Measurements from ENCODE around the gene CBLL1. TPM values are rescaled to one million over a fixed set of nuclear protein-coding genes. Genes with fewer than 3 reads are reported as not detected.

The CBLL1 gene
- total and polyA plus RNA-seq, 2 donors (not counting 1 experiment from before 2014, with no cell fraction given) = 22.1 to 57.2 TPM

DNA sequence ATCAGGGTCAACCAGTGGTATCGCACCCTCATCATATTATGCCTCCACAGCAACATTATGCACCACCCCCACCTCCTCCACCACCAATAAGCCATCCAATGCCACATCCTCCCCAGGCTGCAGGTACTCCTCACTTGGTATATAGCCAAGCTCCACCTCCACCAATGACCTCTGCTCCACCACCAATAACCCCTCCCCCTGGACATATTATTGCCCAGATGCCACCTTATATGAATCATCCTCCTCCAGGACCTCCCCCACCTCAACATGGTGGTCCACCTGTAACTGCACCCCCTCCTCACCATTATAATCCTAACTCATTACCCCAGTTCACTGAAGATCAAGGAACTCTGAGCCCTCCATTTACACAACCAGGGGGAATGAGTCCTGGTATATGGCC lies 14.7 kb downstream of the CBLL1 start:
- Mint-ChIP-seq H3K9me3 (ENCODE audit: insufficient read depth) (no peaks in the 10 kb centered on the region), H3K4me1 (no peaks in the 10 kb centered on the region)
- DNase-seq = no peak

GRCh38 chr7:107767391-107767790 lies 23.4 kb downstream of the CBLL1 start:
- POLR2A ChIA-PET = no interaction called here
- Histone ChIP-seq H3K36me3 (replicated peaks in 1 of 2; ENCODE audit: control extremely low read depth in 1 of 2, control insufficient read depth in 1 of 2, extremely low read depth in 1 of 2, insufficient read depth in 2 of 2, low read length in 1 of 2) (no peaks in the 10 kb centered on the region), H3K27me3 (replicated peaks in 1 of 4; ENCODE audit: control extremely low read depth in 1 of 4, control insufficient read depth in 3 of 4, insufficient read depth in 4 of 4, low read length in 3 of 4) (no peaks in the 10 kb centered on the region), H3K9ac (ENCODE audit: low read length) (no peak overlapping the region), H2AFZ (ENCODE audit: insufficient read depth, low read depth, low read length, poor library complexity, severe bottlenecking) (no peak overlapping the region), H3K4me1 (ENCODE audit: control insufficient read depth in 2 of 2, insufficient read depth in 2 of 2, low read length in 2 of 2) (no peaks in the 10 kb centered on the region), H4K20me1 (ENCODE audit: control insufficient read depth, insufficient read depth, low read length, poor library complexity, severe bottlenecking) (no peaks in the 10 kb centered on the region), H3K4me2 (replicated peaks; ENCODE audit: low read depth, low read length, poor library complexity, severe bottlenecking) (no peak overlapping the region), H3K79me2 (ENCODE audit: control insufficient read depth, insufficient read depth, low read length) (no peaks in the 10 kb centered on the region), H3K4me3 (ENCODE audit: control extremely low read depth in 1 of 5, extremely low read depth in 1 of 5, insufficient read depth in 1 of 5, low read depth in 2 of 5, low read length in 4 of 5) (no peak overlapping the region), H3K9me3 (ENCODE audit: control extremely low read depth in 1 of 3, control insufficient read depth in 2 of 3, insufficient read depth in 1 of 3, low read length in 2 of 3) (no peaks in the 10 kb centered on the region), H3K27ac (ENCODE audit: low read length in 2 of 2) (no peak overlapping the region)
- Mint-ChIP-seq H3K9me3 (ENCODE audit: insufficient read depth) (no peaks in the 10 kb centered on the region), H3K27ac (no peak overlapping the region), H3K4me1 (no peaks in the 10 kb centered on the region), H3K27me3 (no peaks in the 10 kb centered on the region), H3K4me3 (no peak overlapping the region)
- ATAC-seq (ENCODE audit: low read depth) = no peak
- CTCF ChIA-PET = no interaction called here
- no peak for TF ChIP-seq EZH2 (IDR thresholded peaks at IDR 0.05; ENCODE audit: borderline replicate concordance, insufficient read depth, low read depth, low read length, poor library complexity, severe bottlenecking)
- intact Hi-C loops (cut with micrococcal nuclease) = no loop called here
- WGBS (ENCODE audit: insufficient coverage) = no CpG with 5 or more reads among the region's 2 CpGs
- no peak for DNase-seq

More for the DNA sequence above, 14.7 kb downstream of the CBLL1 start:
- H3K9ac ChIP-seq (ENCODE audit: low read length) = no peak overlapping the region
- no peaks in the 10 kb centered on the region for H3K79me2 ChIP-seq (ENCODE audit: control insufficient read depth, insufficient read depth, low read length)
- Mint-ChIP-seq H3K27me3 (no peaks in the 10 kb centered on the region), H3K4me3 (no peak overlapping the region), H3K27ac (no peak overlapping the region)
- H4K20me1 ChIP-seq (ENCODE audit: control insufficient read depth, insufficient read depth, low read length, poor library complexity, severe bottlenecking) = peaks cover 15% of the 10 kb centered on the region
- H3K27me3 ChIP-seq (replicated peaks in 1 of 4; ENCODE audit: control extremely low read depth in 1 of 4, control insufficient read depth in 3 of 4, insufficient read depth in 4 of 4, low read length in 3 of 4) = no peaks in the 10 kb centered on the region
- H3K4me1 ChIP-seq (ENCODE audit: control insufficient read depth in 2 of 2, insufficient read depth in 2 of 2, low read length in 2 of 2) = no peaks in the 10 kb centered on the region
- H3K4me3 ChIP-seq (ENCODE audit: control extremely low read depth in 1 of 5, extremely low read depth in 1 of 5, insufficient read depth in 1 of 5, low read depth in 2 of 5, low read length in 4 of 5) = no peak overlapping the region
- 100% methylated on average over 1 of the region's 1 CpG for WGBS (ENCODE audit: insufficient coverage)
- ChIA-PET POLR2A (no interaction called here), CTCF (no interaction called here)
- H3K27ac ChIP-seq (ENCODE audit: low read length in 2 of 2) = no peak overlapping the region
- TF ChIP-seq CTCF (IDR thresholded peaks at IDR 0.05) (no peak), EZH2 (IDR thresholded peaks at IDR 0.05; ENCODE audit: borderline replicate concordance, insufficient read depth, low read depth, low read length, poor library complexity, severe bottlenecking) (no peak)
- no peak overlapping the region for H2AFZ ChIP-seq (ENCODE audit: insufficient read depth, low read depth, low read length, poor library complexity, severe bottlenecking)
- intact Hi-C loops (cut with micrococcal nuclease) = no loop called here
- no peaks in the 10 kb centered on the region for H3K9me3 ChIP-seq (ENCODE audit: control extremely low read depth in 1 of 3, control insufficient read depth in 2 of 3, insufficient read depth in 1 of 3, low read length in 2 of 3)
- peaks cover 16 to 67% of the 10 kb centered on the region in 2 experiments for H3K36me3 ChIP-seq (replicated peaks in 1 of 2; ENCODE audit: control extremely low read depth in 1 of 2, control insufficient read depth in 1 of 2, extremely low read depth in 1 of 2, insufficient read depth in 2 of 2, low read length in 1 of 2)
- ATAC-seq (ENCODE audit: low read depth) = no peak
- no peak overlapping the region for H3K4me2 ChIP-seq (replicated peaks; ENCODE audit: low read depth, low read length, poor library complexity, severe bottlenecking)

Measured in B cell (primary cell).